SK-N-SH treated with all-trans-retinoic acid at 6 μM for 48 hours (cell line): ENCODE measurements around the gene DEF6.

Experiments
- ARNTL ChIP-seq: fragments of 450-650 bp; formaldehyde crosslinking; IDR thresholded peaks from 2 replicates; pipeline ENCODE4 v1.5.0; 2020; ENCODE audit warnings: low read depth, mild to moderate bottlenecking, moderate library complexity, borderline replicate concordance
- CSDC2 ChIP-seq: fragments of 250-450 bp; sonication (Bioruptor Pico); IDR thresholded peaks from 2 replicates; pipeline ENCODE4 v1.5.0; 2020; ENCODE audit warnings: mild to moderate bottlenecking, moderate library complexity
- ESRRG ChIP-seq: fragments of 250-450 bp; sonication (Bioruptor Pico); IDR thresholded peaks from 2 replicates; pipeline ENCODE4 v1.6.1; 2021; ENCODE audit warnings: mild to moderate bottlenecking
- ISL1 ChIP-seq: fragments of 250-450 bp; sonication (Bioruptor Pico); IDR thresholded peaks from 2 replicates; pipeline ENCODE4 v2.1.2; 2022; ENCODE audit warnings: mild to moderate bottlenecking, moderate library complexity
- RARB ChIP-seq: fragments of 250-450 bp; sonication (Bioruptor Pico); IDR thresholded peaks from 2 replicates; pipeline ENCODE4 v1.8.0; 2021; ENCODE audit warnings: mild to moderate bottlenecking, moderate library complexity
- SNAI2 ChIP-seq: fragments of 250-450 bp; sonication (Bioruptor Pico); IDR thresholded peaks from 2 replicates; pipeline ENCODE4 v1.5.0; 2020; ENCODE audit warnings: mild to moderate bottlenecking, moderate library complexity
- ZNF565 ChIP-seq: fragments of 450-650 bp; formaldehyde crosslinking; conservative IDR thresholded peaks from 2 replicates; pipeline ENCODE4 v1.5.0; 2020; ENCODE audit warnings: low read depth, mild to moderate bottlenecking, moderate library complexity
- ZNF8 ChIP-seq: fragments of 450-650 bp; formaldehyde crosslinking; IDR thresholded peaks from 2 replicates; pipeline ENCODE4 v1.5.0; 2020; ENCODE audit warnings: mild to moderate bottlenecking, moderate library complexity
- TF ChIP-seq, protein P1 (sequence below): fragments of 250-450 bp; sonication (Bioruptor Pico); IDR thresholded peaks from 2 replicates; pipeline ENCODE4 v1.5.1; 2021; ENCODE audit warnings: mild to moderate bottlenecking, moderate library complexity
- TF ChIP-seq, protein P2 (sequence below): fragments of 250-450 bp; sonication (Bioruptor Pico); IDR thresholded peaks from 2 replicates; pipeline ENCODE4 v1.8.0; 2020; ENCODE audit warnings: mild to moderate bottlenecking, moderate library complexity, borderline replicate concordance

DNA sequence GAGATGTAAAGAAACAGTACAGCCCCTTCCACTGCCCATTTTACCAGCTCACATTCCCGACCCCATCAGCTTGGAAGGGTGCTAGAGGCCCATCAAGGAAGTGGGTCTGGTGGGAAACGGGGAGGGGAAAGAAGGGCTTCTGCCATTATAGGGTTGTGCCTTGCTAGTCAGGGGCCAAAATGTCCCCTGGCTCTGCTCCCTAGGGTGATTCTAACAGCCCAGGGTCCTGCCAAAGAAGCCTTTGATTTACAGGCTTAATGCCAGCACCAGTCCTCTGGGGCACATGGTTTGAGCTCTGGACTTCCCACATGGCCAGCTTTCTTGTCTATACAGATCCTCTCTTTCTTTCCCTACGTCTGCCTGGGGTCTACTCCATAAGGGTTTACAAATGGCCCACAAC, 48.7 kb upstream of the DEF6 start:
- TF ChIP-seq ESRRG (CRISPR knock-in tag) (no peak), ISL1 (CRISPR knock-in tag) (no peak), SNAI2 (CRISPR knock-in tag) (no peak), ZNF8 (CRISPR knock-in tag) (no peak), CSDC2 (CRISPR knock-in tag) (no peak), ARNTL (CRISPR knock-in tag) (no peak), RARB (no peak), ZNF565 (CRISPR knock-in tag) (no peak)
- TF ChIP-seq, protein P1, sequence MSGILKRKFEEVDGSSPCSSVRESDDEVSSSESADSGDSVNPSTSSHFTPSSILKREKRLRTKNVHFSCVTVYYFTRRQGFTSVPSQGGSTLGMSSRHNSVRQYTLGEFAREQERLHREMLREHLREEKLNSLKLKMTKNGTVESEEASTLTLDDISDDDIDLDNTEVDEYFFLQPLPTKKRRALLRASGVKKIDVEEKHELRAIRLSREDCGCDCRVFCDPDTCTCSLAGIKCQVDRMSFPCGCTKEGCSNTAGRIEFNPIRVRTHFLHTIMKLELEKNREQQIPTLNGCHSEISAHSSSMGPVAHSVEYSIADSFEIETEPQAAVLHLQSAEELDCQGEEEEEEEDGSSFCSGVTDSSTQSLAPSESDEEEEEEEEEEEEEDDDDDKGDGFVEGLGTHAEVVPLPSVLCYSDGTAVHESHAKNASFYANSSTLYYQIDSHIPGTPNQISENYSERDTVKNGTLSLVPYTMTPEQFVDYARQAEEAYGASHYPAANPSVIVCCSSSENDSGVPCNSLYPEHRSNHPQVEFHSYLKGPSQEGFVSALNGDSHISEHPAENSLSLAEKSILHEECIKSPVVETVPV (CRISPR knock-in tag) = no peak
- TF ChIP-seq, protein P2, sequence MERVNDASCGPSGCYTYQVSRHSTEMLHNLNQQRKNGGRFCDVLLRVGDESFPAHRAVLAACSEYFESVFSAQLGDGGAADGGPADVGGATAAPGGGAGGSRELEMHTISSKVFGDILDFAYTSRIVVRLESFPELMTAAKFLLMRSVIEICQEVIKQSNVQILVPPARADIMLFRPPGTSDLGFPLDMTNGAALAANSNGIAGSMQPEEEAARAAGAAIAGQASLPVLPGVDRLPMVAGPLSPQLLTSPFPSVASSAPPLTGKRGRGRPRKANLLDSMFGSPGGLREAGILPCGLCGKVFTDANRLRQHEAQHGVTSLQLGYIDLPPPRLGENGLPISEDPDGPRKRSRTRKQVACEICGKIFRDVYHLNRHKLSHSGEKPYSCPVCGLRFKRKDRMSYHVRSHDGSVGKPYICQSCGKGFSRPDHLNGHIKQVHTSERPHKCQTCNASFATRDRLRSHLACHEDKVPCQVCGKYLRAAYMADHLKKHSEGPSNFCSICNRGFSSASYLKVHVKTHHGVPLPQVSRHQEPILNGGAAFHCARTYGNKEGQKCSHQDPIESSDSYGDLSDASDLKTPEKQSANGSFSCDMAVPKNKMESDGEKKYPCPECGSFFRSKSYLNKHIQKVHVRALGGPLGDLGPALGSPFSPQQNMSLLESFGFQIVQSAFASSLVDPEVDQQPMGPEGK (CRISPR knock-in tag) = no peak
